Fibroblast of skin of back (primary cell): ENCODE results near the gene RBBP8NL.

Experiments
- DNase-seq: peaks from one replicate; pipeline ENCODE4 v3.0.0-alpha.2; 2013

Gene RBBP8NL

DNA sequence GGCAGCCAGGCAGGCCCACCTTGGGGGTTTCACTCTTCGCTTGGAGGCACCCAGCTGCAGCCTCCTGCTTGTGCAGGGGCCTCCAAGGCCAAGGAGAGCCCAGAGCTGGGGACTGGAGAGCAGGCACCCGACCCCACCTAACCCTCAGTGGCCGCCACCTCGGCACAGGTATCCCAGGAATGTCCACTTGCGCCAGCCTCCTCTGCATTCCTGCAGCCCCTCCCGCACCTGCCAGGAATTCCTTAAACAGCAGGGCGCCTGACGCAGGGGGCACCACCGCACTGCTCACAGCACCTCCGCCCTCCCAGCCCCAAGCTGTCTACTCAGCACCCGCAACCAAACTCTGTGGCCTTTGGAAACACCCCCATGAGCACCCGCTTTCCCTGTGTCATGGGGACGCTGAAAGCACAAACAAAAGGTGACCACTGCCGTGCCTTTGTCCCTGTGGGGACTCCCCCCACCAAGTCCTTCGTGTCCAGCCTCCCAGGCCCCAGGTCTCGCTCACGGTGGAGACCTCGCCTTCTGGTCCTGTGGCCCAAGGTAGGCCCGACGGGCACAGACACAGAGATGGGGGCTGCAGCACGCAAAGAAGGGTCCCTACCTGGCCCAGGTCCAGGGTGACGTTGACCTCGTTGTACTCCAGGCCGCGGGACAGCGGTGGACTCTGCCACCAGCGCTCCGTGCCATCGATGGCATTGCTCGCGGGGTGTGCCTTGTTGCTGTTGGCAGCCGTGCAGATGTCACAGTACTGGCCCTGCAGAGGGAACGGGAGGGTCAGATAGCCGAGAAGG lies 65.3 kb downstream of the RBBP8NL start:
- no peak for DNase-seq

DNA sequence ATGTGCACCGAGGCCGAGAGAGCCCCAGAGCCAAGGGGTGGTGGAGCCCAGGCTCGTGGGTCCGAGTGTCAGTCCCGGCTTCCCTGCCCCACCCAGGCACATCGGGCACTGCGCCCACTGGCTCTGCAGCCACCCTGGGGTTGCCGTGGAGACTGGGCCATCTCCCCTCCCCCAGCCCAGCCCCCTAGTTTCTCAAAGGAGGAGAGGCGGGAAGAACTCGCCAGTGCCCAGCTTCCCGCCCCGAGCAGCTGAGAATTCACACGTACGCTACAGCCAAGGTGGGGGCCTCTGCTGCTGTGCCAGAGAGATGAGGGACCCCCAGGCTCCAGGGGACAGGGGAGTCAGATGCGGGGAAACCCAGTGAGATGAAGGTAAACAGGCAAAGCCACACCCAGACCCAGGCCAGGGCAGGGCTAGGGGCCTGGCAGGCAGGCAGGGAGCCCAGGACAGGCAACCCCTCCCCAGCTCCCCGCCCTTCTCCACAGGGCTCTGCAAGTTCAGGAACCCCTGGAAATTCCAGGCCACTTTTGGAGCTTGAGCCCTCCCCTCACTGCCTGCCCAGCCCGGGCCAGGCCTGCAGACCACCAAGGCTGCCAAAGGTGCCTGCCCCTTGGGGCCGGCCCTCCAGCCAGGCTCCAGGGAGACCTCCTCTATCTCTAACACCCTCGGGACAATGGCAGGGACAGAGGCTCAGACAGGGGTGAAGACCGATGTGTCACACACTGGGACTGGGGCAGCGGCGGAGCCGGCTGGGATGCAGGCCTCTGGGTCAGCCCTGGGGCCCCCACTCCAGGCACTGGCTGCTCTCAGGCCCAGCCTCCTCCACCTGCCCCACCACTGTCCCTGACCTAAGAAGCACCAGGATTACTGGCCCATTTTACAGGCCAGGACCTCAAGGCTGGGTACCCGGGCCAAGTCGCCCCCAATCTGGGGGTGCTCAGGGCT lies 66.2 kb downstream of the RBBP8NL start:
- no peak for DNase-seq
